RWPE2 (cell line): ENCODE data around the gene C1orf52.
A peak's percentile ranks its signal among the peaks of the same experiment; 100 is the strongest.

Experiments used
- ATAC-seq: fragments of 200-7000 bp; cut with Tn5 transposase; 3 replicates; pipeline ENCODE4 v1.9.1; 2021; ENCODE audit warnings: low read depth
- DNase-seq: peaks from one replicate; pipeline ENCODE4 v3.0.0-alpha.2; 2020; ENCODE audit warnings: low spot score
- H3K27ac ChIP-seq: fragments of 450-650 bp; 2 replicates; pipeline ENCODE4 v1.5.1; 2017; ENCODE audit warnings: mild to moderate bottlenecking; ENCODE audit not compliant: poor library complexity, severe bottlenecking
- H3K27me3 ChIP-seq: fragments of 250-450 bp; sonication (Bioruptor Pico); 2 replicates; pipeline ENCODE4 v1.5.1; 2021; ENCODE audit warnings: mild to moderate bottlenecking, moderate library complexity; ENCODE audit not compliant: insufficient read depth, poor library complexity, severe bottlenecking
- H3K36me3 ChIP-seq: fragments of 250-450 bp; sonication (Bioruptor Pico); 2 replicates; pipeline ENCODE4 v1.5.1; 2020; ENCODE audit warnings: low read depth, mild to moderate bottlenecking, moderate library complexity
- H3K4me1 ChIP-seq: fragments of 250-450 bp; sonication (Bioruptor Pico); 2 replicates; pipeline ENCODE4 v1.5.1; 2021; ENCODE audit warnings: mild to moderate bottlenecking, moderate library complexity; ENCODE audit not compliant: insufficient read depth, poor library complexity, severe bottlenecking
- H3K4me3 ChIP-seq: fragments of 250-450 bp; sonication (Bioruptor Pico); 2 replicates; pipeline ENCODE4 v1.5.1; 2021; ENCODE audit warnings: mild to moderate bottlenecking, moderate library complexity; ENCODE audit not compliant: severe bottlenecking
- H3K9me3 ChIP-seq: fragments of 250-450 bp; sonication (Bioruptor Pico); 2 replicates; pipeline ENCODE4 v1.5.1; 2021; ENCODE audit warnings: mild to moderate bottlenecking, moderate library complexity; ENCODE audit not compliant: severe bottlenecking
- TF ChIP-seq, protein P1 (sequence below): fragments of 450-650 bp; IDR thresholded peaks from one replicate; pipeline ENCODE4 v1.5.1; 2017; ENCODE audit warnings: mild to moderate bottlenecking, moderate library complexity; ENCODE audit not compliant: poor library complexity, severe bottlenecking

Gene C1orf52

DNA sequence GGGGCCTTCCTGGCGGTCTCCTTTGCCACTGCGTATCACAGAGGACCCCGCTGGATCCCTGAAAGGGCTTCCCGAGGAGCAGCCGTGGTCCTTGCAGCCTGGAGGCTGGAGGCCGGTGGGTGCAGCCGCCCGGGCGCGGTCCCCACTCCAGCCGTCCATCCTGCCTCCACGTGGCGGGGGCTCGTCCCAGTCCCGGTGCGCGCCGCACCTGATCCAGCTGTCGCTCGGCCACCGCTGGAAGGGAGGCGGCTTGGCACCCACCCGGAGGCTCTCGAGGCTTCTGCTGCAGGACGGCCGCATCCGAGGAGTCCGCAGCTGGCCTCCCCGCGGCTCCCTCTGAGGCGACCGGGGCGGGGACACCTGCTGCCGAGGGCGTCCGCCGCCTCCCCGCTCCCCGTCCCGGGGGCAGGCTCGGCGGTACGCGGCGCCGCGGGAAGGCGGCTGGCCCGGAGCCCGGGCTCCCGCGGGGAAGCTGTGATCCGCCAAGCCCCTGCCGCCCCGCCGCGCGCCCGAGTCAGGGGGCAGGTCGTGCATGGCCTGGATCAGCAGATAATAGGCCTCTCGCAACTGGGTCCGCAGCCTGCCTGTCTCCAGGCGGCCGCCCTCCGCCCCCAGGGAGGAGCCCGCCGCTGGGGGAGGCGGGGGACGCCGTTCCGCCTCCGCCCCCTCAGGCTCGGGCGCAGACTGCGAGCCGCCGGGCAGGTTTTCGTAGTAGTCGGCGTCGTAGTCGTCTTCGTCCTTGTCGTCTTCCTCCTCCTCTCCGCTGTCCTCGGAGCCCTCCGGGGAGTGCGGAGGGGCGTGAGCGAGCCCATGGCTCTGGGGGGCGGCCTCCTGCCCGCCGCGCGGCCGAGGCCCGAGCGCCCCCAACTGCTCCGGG is 58.8 kb downstream of the C1orf52 start, which contains the start of gene SYDE2:
Gene SYDE2 (minus strand): TSS at position 554 of the 877 bp plus-strand sequence. CDS start 20 bp downstream, at position 534.
- Histone ChIP-seq H3K4me1 (peaks cover 29% of the 10 kb centered on the region), H3K9me3 (no peaks in the 10 kb centered on the region), H3K27ac (peak within 1 kb of the TSS; percentile 72), H3K36me3 (no peaks in the 10 kb centered on the region), H3K27me3 (no peaks in the 10 kb centered on the region), H3K4me3 (peak within 1 kb of the TSS; percentile 87)
- ATAC-seq: peak; percentile 70
- TF ChIP-seq, protein P1, sequence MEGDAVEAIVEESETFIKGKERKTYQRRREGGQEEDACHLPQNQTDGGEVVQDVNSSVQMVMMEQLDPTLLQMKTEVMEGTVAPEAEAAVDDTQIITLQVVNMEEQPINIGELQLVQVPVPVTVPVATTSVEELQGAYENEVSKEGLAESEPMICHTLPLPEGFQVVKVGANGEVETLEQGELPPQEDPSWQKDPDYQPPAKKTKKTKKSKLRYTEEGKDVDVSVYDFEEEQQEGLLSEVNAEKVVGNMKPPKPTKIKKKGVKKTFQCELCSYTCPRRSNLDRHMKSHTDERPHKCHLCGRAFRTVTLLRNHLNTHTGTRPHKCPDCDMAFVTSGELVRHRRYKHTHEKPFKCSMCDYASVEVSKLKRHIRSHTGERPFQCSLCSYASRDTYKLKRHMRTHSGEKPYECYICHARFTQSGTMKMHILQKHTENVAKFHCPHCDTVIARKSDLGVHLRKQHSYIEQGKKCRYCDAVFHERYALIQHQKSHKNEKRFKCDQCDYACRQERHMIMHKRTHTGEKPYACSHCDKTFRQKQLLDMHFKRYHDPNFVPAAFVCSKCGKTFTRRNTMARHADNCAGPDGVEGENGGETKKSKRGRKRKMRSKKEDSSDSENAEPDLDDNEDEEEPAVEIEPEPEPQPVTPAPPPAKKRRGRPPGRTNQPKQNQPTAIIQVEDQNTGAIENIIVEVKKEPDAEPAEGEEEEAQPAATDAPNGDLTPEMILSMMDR: peak; percentile 16
- peak; percentile 73 for DNase-seq
